Ovary (tissue), 9 donors: ENCODE data around the gene ELAVL2. TPM values are rescaled to one million over a fixed set of nuclear protein-coding genes. Genes with fewer than 3 reads are reported as not detected.
"Not testable (repeated sequence)": the region's sequence is repeated elsewhere in the genome, so short reads cannot be mapped to it uniquely, and the experiment has no call there.

Source experiments
- DNase-seq, 5 donors: peaks; one replicate each; pipeline ENCODE4 v3.0.0-alpha.2; 2019 to 2020
- H3K27ac ChIP-seq, 2 donors: fragments of 200-600 bp; one replicate each; pipeline versions ENCODE4 v1.5.1 to v1.8.0; 2019 to 2022
- H3K27me3 ChIP-seq: fragments of 200-600 bp; one replicate; pipeline ENCODE4 v1.8.0; 2022
- H3K36me3 ChIP-seq: fragments of 200-600 bp; sonication (generic); one replicate; pipeline ENCODE4 v1.5.1; 2019
- H3K4me1 ChIP-seq: one replicate; pipeline ENCODE4 v1.8.1; 2013; ENCODE audit warnings: mild to moderate bottlenecking, moderate library complexity; ENCODE audit not compliant: insufficient read depth
- H3K4me3 ChIP-seq: fragments of 200-600 bp; sonication (generic); one replicate; pipeline ENCODE4 v1.5.1; 2017
- H3K9me3 ChIP-seq, 2 donors: fragments of 200-600 bp in 1 of 2; sonication (generic) in 1 of 2; one replicate each; pipeline versions ENCODE4 v1.5.1 to v1.8.1; 2013 to 2019; ENCODE audit warnings: mild to moderate bottlenecking in 1 of 2, moderate library complexity in 1 of 2
- EP300 ChIP-seq: sonication (generic); formaldehyde crosslinking; IDR thresholded peaks from one replicate; pipeline ENCODE4 v1.6.1; 2017; ENCODE audit warnings: antibody characterized with exemption
- POLR2A ChIP-seq: fragments of 450-650 bp; IDR thresholded peaks from one replicate; pipeline ENCODE4 v1.6.1; 2017; ENCODE audit warnings: antibody characterized with exemption, mild to moderate bottlenecking, moderate library complexity
- WGBS, 3 donors: extraction: QIAGEN DNeasy Blood & Tissue Kit in 1 of 3; methylation state at CpG; one replicate each; pipeline versions ENCODE4 v1.1.5 to v1.1.7; 2013 to 2017; 5-methylcytosine and 5-hydroxymethylcytosine counted together
- intact Hi-C, 4 donors: fragments of 100-400 bp; cut with DNase I; formaldehyde crosslinking; loops; one replicate each; pipeline versions ENCODE4 v1.11.0 to v1.15.1; 2022 to 2023
- polyA plus RNA-seq, 2 donors: library from polyadenylated mRNA; stranded (reverse); fragments of 200-250 nt in 1 of 2; fragments of 350-450 nt in 1 of 2; fragmentation: Illumina TruSeq in 1 of 2; extraction: RNeasy Lipid Tissue Mini Kit (QIAGEN cat#74804) in 1 of 2; gene quantifications; one replicate each; pipeline ENCODE4 v1.2.3, GENCODE V29; 2013 to 2014
- total RNA-seq, 7 donors: library from RNA; depleted of rRNA in 2 of 7; stranded (reverse); fragments of >200 nt in 2 of 7; fragmentation: NEBNext Ultra II Directional in 3 of 7; extraction: Animal tissue kit (Norgen Biotek cat#: 25700) in 3 of 7; gene quantifications; one replicate each; pipeline versions ENCODE4 v1.1.0 to v1.2.4, GENCODE V29; 2016 to 2023
- TF ChIP-seq, protein P1 (sequence below), 3 donors: fragments of 450-650 bp in 2 of 3; fragments of 200-600 bp in 1 of 3; IDR thresholded peaks; one replicate each; pipeline versions ENCODE4 v1.5.1 to v1.8.0; 2016 to 2022; ENCODE audit warnings: antibody characterized with exemption in 3 of 3, mild to moderate bottlenecking in 1 of 3
- donor health status: DM: no; HTN: no; CAD: no; lungs with moderate emphysema.
- donor health status: DM: no; HTN: no; CAD: no.
- donor health status: Bipolar disorder and iron deficiency.
- donor health status: DM: yes; HTN: yes; CAD: no.
- donor health status: DM: no; HTN: no; CAD: no.
- donor health status: DM: yes; HTN: yes; CAD: no.

The ELAVL2 gene
- total and polyA plus RNA-seq, 9 donors: 0.36 to 1.7 (median 0.97) TPM

DNA sequence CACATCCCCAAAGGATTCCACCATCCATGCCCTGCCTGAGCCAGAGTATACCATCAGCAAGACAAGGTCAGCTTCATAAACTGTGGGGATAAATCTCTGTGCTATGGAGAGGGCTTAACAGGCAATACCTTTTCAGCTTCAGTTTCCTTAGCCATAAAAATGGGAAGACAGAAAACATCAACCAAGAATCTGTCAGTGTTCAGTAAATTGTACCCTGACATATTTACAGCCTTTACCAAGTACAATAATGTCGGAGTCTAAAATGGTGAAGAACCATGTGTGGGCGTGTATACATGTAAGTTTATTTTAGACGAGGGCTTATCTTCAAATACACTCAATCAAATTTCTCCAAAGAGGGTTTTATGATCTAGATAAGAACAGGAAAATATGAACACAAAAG, 94.7 kb downstream of the ELAVL2 start:
- no peaks in the 10 kb centered on the region for H3K4me1 ChIP-seq
- TF ChIP-seq POLR2A: no peak
- no peak for TF ChIP-seq EP300
- TF ChIP-seq, protein P1, sequence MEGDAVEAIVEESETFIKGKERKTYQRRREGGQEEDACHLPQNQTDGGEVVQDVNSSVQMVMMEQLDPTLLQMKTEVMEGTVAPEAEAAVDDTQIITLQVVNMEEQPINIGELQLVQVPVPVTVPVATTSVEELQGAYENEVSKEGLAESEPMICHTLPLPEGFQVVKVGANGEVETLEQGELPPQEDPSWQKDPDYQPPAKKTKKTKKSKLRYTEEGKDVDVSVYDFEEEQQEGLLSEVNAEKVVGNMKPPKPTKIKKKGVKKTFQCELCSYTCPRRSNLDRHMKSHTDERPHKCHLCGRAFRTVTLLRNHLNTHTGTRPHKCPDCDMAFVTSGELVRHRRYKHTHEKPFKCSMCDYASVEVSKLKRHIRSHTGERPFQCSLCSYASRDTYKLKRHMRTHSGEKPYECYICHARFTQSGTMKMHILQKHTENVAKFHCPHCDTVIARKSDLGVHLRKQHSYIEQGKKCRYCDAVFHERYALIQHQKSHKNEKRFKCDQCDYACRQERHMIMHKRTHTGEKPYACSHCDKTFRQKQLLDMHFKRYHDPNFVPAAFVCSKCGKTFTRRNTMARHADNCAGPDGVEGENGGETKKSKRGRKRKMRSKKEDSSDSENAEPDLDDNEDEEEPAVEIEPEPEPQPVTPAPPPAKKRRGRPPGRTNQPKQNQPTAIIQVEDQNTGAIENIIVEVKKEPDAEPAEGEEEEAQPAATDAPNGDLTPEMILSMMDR (IDR thresholded peaks at IDR 0.05): no peak
- intact Hi-C loops: no loop called here
- 30 to 51% (median 51%) methylated on average over 3 of the region's 3 CpGs for WGBS, 3 donors
- no peak overlapping the region for H3K27ac ChIP-seq
- no peaks in the 10 kb centered on the region for H3K9me3 ChIP-seq
- no peaks in the 10 kb centered on the region for H3K36me3 ChIP-seq
- H3K27me3 ChIP-seq: no peaks in the 10 kb centered on the region
- no peak overlapping the region for H3K4me3 ChIP-seq
- no peak for DNase-seq

DNA sequence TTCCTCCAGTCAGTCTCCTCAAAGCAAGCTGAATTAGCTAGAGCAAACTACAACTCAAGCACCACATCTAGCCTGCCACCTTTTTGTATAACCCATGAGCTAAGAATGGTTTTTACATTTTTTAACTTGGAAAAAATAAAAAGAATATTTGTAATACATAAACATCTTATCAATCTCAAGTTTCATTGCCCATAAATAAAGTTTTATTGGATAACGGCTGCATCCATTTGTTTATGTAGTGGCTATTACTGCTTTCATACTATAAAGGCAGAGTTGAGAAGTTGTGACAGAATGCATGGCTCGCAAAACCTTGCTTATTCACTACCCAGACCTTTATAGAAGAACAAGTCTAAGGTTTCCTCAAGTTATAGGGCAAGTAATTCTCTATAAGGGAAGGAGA, 95.7 kb downstream of the ELAVL2 start:
- TF ChIP-seq EP300 (no peak), POLR2A (no peak)
- TF ChIP-seq, protein P1 (IDR thresholded peaks at IDR 0.05): no peak
- Histone ChIP-seq H3K27me3 (no peaks in the 10 kb centered on the region), H3K27ac (no peak overlapping the region), H3K4me1 (no peaks in the 10 kb centered on the region), H3K36me3 (no peaks in the 10 kb centered on the region), H3K4me3 (no peak overlapping the region), H3K9me3 (no peaks in the 10 kb centered on the region)
- no peak for DNase-seq
- 78 to 90% (median 88%) methylated on average over 2 of the region's 2 CpGs for WGBS, 3 donors
- intact Hi-C loops: no loop called here

DNA sequence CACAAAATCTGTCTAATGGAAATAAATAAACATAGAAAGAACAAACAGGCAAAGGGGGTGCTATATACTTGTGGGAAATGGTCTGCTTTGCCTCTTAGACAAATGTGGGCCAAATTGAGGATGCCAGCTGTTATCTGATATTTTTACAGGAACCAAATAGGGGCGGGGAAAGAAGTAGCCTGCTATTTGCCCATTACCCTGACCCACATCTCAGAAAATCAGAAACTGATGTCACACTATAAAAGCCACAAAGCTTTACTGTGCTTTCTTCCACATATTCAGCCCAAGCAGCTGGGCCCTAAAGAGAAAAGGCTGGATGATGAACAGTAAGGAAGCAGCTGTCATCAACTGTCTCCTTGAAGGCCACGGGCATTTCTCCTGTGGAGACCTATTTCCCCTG, 97.3 kb downstream of the ELAVL2 start:
- Histone ChIP-seq H3K27me3 (no peaks in the 10 kb centered on the region), H3K9me3 (no peaks in the 10 kb centered on the region), H3K36me3 (no peaks in the 10 kb centered on the region), H3K27ac (no peak overlapping the region), H3K4me1 (no peaks in the 10 kb centered on the region), H3K4me3 (no peak overlapping the region)
- DNase-seq: no peak
- TF ChIP-seq EP300: no peak
- 77 to 92% (median 83%) methylated on average over 2 of the region's 2 CpGs for WGBS, 3 donors
- intact Hi-C loops: no loop called here

DNA sequence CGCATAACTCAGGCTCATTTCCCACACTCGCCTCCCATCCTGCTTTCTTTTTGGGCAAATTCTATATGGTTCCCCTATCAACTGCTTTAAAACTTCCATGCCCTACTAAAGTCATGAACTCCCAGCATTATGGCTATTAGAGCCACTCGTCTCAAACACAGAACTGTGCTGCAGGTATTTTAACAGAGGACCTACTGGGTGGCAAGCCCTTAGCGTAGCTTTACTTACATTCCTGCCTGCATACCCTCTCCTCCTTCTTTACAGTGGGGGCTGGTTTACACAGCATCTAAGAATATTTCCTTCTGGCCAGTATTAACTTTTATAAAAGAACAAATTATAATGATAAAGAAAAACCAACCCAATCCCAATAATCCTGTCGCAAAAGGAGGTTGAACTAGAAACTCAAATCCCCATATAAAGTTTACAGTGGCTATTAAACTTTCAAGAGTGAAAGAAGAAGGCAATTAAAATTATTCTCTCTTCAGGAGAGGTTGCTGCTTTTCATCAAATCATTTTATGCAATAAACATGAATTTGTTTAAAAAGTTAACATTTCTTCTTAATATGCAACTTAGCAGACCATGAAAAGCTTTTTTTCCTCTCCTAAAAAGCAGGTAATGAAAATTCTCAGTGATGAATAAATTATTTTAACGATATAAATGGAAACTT, 100.6 kb downstream of the ELAVL2 start:
- Histone ChIP-seq H3K4me1 (no peaks in the 10 kb centered on the region), H3K9me3 (no peaks in the 10 kb centered on the region), H3K36me3 (no peaks in the 10 kb centered on the region), H3K27me3 (no peaks in the 10 kb centered on the region), H3K27ac (no peak overlapping the region), H3K4me3 (no peak overlapping the region)
- intact Hi-C loops: no loop called here
- TF ChIP-seq, protein P1 (IDR thresholded peaks at IDR 0.05): no peak
- TF ChIP-seq POLR2A (no peak), EP300 (no peak)
- WGBS, 3 donors: 75 to 92% (median 87%) methylated on average over 6 of the region's 6 CpGs
- DNase-seq: no peak

DNA sequence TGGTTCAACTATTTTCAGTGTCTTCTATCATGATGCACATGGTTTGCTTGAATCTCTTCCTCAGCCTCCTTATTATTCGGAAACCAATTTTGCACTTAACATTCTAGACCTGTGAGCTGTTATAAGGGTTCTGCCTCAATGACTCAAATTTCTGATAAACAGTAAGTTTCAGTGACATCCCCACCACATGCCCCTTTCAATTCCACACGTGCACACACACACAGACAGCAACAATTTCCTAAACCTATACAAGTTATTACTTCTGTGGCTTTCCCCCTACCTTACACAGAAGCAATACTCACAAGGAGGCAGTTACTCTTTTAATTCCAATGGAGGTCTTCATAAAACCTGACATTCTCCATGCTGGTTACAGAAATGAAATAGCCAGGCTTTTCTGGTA, 102.4 kb downstream of the ELAVL2 start:
- Histone ChIP-seq H3K4me1 (no peaks in the 10 kb centered on the region), H3K9me3 (no peaks in the 10 kb centered on the region), H3K4me3 (no peak overlapping the region), H3K27ac (no peak overlapping the region), H3K36me3 (no peaks in the 10 kb centered on the region), H3K27me3 (no peaks in the 10 kb centered on the region)
- intact Hi-C loops: no loop called here
- TF ChIP-seq EP300: no peak
- TF ChIP-seq, protein P1 (IDR thresholded peaks at IDR 0.05): no peak
- no peak for TF ChIP-seq POLR2A
- 88 to 95% (median 92%) methylated on average over 2 of the region's 2 CpGs for WGBS, 3 donors
- no peak for DNase-seq

DNA sequence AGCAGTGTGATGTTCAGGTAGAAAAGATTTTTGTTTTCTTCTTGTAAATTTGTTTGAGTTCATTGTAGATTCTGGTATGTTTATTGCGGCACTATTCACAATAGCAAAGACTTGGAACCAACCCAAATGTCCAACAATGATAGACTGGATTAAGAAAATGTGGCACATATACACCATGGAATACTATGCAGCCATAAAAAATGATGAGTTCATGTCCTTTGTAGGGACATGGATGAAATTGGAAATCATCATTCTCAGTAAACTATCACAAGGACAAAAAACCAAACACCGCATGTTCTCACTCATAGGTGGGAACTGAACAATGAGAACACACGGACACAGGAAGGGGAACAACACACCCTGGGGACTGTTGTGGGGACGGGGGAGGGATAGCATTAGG, 103.0 kb downstream of the ELAVL2 start:
- intact Hi-C loops, H3K27ac ChIP-seq, H3K9me3 ChIP-seq, H3K27me3 ChIP-seq, H3K4me3 ChIP-seq, H3K4me1 ChIP-seq, H3K36me3 ChIP-seq, DNase-seq: not testable (repeated sequence)
- WGBS, 3 donors: 89 to 94% (median 90%) methylated on average over 4 of the region's 4 CpGs
